HG03025 (cell line): Measurements from ENCODE around the gene TRAK1.
A peak's percentile ranks its signal among the peaks of the same experiment; 100 is the strongest.
"Not testable (repeated sequence)": the region's sequence is repeated elsewhere in the genome, so short reads cannot be mapped to it uniquely, and the experiment has no call there.

Experiments used
- ATAC-seq: cut with Tn5 transposase; IDR thresholded peaks from one replicate; pipeline ENCODE4 v1.9.1; 2021; ENCODE audit warnings: mild to moderate bottlenecking, moderate library complexity; ENCODE audit not compliant: unreplicated experiment, low FRiP score

Gene TRAK1

DNA sequence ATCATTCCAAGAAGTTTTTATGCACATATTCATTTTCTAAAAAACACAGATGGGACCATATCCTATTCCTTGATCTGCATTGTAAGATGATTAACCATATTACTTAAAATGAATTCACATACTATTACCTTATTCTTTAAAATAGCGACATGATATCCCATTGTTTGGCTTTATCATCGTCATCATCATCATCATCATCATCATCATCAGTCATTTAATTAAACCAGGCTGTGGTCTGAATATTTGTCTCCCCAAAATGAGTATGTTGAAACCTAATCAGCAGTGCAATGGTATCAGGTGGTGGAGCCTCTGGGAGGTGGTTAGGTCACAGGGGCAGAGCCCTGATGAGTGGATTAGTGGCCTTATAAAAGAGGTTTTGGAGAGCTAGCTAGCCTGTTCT, 4.4 kb downstream of the TRAK1 start:
- ATAC-seq: no peak

- no peak for ATAC-seq
These were observed 5.8 kb downstream of the TRAK1 start for GRCh38 chr3:42096796-42097565.

- ATAC-seq: no peak
These were observed 6.4 kb downstream of the TRAK1 start for GRCh38 chr3:42097566-42097946.

GRCh38 chr3:42098171-42098570, 7.0 kb downstream of the TRAK1 start:
- no peak for ATAC-seq

- no peak for ATAC-seq
These were observed 8.0 kb downstream of the TRAK1 start for GRCh38 chr3:42099020-42099765.

GRCh38 chr3:42101048-42101447, 9.9 kb downstream of the TRAK1 start:
- no peak for ATAC-seq

DNA sequence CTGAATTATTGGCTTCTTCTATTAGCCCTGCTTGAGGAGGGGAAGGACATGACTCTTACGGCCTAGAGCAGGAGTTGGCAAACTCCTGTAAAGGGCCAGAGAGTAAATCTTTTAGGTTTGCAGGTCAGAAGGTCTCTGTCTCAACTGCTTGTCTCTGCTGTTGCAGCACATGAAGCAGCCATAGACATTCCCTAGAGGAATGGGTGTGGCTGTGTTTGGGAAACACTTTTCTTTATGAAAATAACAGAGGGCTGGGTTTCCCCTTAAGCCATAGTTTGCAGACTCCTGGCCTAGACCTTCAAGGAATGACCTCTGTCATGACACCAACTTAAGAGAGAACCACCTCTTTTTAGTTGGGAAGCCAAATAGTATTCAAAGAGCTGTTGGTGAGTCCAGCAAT, 10.3 kb downstream of the TRAK1 start:
- ATAC-seq: no peak

DNA sequence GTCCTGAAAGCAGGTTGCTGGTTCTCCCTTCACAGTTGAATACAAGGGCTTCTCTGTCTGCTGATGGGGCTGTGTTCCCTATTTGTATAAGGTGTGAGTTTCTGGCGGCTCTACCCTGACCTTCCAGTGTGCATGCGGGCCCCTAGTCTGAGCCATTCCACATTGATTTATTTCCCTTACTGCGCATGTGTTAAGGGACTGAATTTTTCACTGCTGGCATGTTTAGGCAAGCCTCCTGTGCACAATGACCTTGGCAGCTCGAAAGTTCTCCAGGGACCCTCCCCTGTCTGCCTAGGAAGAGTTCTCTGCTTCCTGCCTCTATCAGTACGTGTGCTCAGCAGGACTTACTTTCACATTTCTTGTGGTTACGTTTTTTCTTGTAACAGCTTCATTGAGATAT, 11.4 kb downstream of the TRAK1 start:
- ATAC-seq: no peak

GRCh38 chr3:42103921-42104665, 12.9 kb downstream of the TRAK1 start:
- ATAC-seq: not testable (repeated sequence)

DNA sequence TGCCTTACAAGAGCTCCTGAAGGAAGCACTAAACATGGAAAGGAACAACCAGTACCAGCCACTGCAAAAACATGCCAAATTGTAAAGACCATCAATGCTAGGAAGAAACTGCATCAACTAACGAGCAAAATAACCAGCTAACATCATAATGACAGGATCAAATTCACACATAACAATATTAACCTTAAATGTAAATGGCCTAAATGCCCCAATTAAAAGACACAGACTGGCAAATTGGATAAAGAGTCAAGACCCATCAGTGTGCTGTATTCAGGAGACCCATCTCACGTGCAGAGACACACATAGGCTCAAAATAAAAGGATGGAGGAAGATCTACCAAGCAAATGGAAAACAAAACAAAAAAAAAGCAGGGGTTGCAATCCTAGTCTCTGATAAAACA, 14.8 kb downstream of the TRAK1 start:
- ATAC-seq: not testable (repeated sequence)

- ATAC-seq: no peak
These were observed 15.5 kb downstream of the TRAK1 start for GRCh38 chr3:42106646-42107045.

DNA sequence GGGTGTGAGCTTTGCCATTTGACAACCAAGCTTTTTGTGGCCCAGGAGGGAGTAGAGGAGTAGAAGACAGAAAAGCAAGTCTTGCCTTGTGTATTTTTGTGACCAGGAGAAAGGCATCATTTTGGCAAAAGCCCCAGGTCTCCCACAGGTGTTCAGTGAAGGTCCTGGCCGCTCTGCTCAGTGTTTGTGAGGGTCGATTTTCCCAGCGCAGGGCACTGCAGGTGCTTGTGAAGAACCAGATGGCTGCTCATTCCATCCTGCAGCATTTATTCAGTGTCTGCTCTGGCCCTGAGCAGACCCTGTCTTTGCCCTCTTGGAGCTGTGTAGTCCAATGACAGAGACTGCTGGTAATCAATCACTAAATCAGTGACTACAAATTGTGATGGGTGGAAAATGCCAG, 19.5 kb downstream of the TRAK1 start:
- ATAC-seq: no peak

- no peak for ATAC-seq
These were observed 23.1 kb downstream of the TRAK1 start for GRCh38 chr3:42114130-42114725.

- no peak for ATAC-seq
These were observed 24.1 kb downstream of the TRAK1 start for GRCh38 chr3:42115215-42115614.

- ATAC-seq: no peak
These were observed 24.8 kb downstream of the TRAK1 start for GRCh38 chr3:42115946-42116345.

GRCh38 chr3:42116466-42116865, 25.3 kb downstream of the TRAK1 start:
- ATAC-seq: no peak

GRCh38 chr3:42117175-42118008, 26.2 kb downstream of the TRAK1 start:
- no peak for ATAC-seq

DNA sequence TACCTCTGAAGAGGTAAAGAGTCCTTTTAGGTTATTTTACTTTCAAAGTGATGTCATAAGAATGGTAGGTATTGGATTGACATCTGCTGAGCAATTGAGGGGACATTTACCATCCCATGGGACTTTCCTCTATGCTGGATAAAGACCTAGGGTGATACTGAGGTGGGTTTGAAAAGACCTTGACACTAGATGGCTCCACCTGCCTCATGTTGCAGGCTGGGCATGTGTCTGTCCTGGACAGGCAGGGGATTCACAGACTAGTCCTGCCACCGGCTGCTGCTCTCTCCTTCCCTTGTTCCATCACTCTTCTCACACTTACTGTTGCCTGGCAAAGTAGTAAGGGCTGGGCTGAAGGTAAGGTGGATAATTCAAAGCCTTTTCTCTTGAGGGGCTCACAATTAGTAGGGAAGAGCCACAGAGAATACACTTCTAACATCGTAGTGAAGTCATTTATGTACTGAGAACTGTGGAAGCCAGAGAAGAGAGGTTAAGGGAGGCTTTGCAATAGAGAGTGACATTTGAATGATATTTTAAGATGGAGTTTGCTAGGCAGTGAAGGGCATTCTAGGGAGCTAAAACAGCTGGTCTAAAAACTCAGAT, 27.7 kb downstream of the TRAK1 start:
- peak; percentile 42 for ATAC-seq

DNA sequence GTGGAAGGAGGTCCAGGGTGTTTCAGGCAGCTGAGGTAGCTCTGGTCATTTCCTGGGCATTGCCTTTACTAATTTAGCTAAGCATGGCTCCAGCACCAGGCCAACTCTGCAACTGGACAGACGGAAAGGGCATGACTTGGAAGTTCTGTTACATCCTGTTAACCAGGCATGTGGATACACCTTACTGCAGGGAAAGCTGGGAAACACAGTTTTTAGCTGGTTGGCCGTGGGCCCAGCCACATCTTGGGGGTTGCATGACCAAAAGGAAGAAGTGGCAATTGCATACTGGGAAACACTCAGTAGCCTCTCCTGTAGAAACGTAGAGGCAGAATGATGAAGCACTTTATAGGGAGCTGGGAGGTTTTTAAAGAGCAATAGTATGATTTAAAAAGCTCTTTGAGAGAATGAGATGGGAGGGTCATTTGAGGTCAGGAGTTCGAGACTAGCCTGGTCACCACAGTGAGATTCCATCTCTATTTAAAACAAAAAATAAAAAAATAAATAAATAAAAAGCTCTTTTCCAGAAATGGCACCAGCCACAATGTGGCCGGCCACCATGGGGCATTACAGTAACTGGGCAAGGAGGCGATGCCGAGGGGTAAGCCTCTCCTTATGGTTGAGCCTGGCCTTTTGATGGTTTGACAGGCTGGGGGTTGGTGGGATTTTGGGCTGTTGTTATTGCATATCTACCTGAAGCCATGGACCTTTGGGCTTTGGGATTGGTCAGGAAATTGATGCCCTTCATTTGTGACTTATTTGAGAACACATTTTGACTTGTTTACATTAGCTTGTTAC, 28.6 kb downstream of the TRAK1 start:
- ATAC-seq: no peak
